Ovary (tissue), 3 donors: ENCODE measurements around the gene CXCR4.

Experiments used
- CTCF ChIP-seq, 3 donors: fragments of 450-650 bp in 2 of 3; fragments of 200-600 bp in 1 of 3; IDR thresholded peaks; one replicate each; pipeline versions ENCODE4 v1.5.1 to v1.8.0; 2016 to 2022; ENCODE audit warnings: antibody characterized with exemption in 3 of 3, mild to moderate bottlenecking in 1 of 3
- EP300 ChIP-seq: sonication (generic); formaldehyde crosslinking; IDR thresholded peaks from one replicate; pipeline ENCODE4 v1.6.1; 2017; ENCODE audit warnings: antibody characterized with exemption
- POLR2A ChIP-seq: fragments of 450-650 bp; IDR thresholded peaks from one replicate; pipeline ENCODE4 v1.6.1; 2017; ENCODE audit warnings: antibody characterized with exemption, mild to moderate bottlenecking, moderate library complexity
- donor health status: DM: no; HTN: no; CAD: no.

GRCh38 chr2:136124805-136125204, 6.9 kb upstream of the CXCR4 start:
- TF ChIP-seq CTCF (IDR thresholded peaks at IDR 0.05) (no peak), EP300 (no peak), POLR2A (no peak)
